Effector memory CD8-positive, alpha-beta T cell (primary cell): ENCODE measurements around the gene PTH2.
"Not testable (repeated sequence)": the region's sequence is repeated elsewhere in the genome, so short reads cannot be mapped to it uniquely, and the experiment has no call there.

Experiments
- ATAC-seq: fragments of 150-1000 bp; cut with Tn5 transposase; replicated peaks from 2 replicates; pipeline ENCODE4 v1.10.0; 2021; ENCODE audit warnings: mild to moderate bottlenecking, moderate library complexity
- DNase-seq, 3 experiments: peaks; one replicate each; pipeline ENCODE4 v3.0.0; 2021
- H3K27ac Mint-ChIP-seq, 2 donors: one replicate each; pipeline ENCODE4 v1.8.0; 2022; ENCODE audit warnings: mild to moderate bottlenecking in 2 of 2, mixed read lengths in 2 of 2, moderate library complexity in 2 of 2
- H3K27me3 Mint-ChIP-seq, 2 donors: one replicate each; pipeline ENCODE4 v1.8.0; 2022; ENCODE audit warnings: mixed read lengths in 2 of 2
- H3K36me3 Mint-ChIP-seq: one replicate; pipeline ENCODE4 v1.8.0; 2022; ENCODE audit warnings: mild to moderate bottlenecking, moderate library complexity, mixed read lengths; ENCODE audit not compliant: insufficient read depth
- H3K4me1 Mint-ChIP-seq, 2 donors: one replicate each; pipeline ENCODE4 v1.8.0; 2022; ENCODE audit warnings: low read depth in 2 of 2, mixed read lengths in 2 of 2
- H3K4me3 Mint-ChIP-seq, 2 donors: one replicate each; pipeline ENCODE4 v1.8.0; 2022; ENCODE audit warnings: mild to moderate bottlenecking in 2 of 2, mixed read lengths in 2 of 2, moderate library complexity in 2 of 2
- H3K9me3 Mint-ChIP-seq, 2 donors: one replicate each; pipeline ENCODE4 v1.8.0; 2022; ENCODE audit warnings: mixed read lengths in 2 of 2
- total RNA-seq, 9 experiments: gene quantifications; one replicate each; lab custom pipeline; 2026; lab: John Stamatoyannopoulos, UW

PTH2 gene, protein sequence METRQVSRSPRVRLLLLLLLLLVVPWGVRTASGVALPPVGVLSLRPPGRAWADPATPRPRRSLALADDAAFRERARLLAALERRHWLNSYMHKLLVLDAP
- total RNA-seq, result 0 reads per million in 9 experiments

DNA sequence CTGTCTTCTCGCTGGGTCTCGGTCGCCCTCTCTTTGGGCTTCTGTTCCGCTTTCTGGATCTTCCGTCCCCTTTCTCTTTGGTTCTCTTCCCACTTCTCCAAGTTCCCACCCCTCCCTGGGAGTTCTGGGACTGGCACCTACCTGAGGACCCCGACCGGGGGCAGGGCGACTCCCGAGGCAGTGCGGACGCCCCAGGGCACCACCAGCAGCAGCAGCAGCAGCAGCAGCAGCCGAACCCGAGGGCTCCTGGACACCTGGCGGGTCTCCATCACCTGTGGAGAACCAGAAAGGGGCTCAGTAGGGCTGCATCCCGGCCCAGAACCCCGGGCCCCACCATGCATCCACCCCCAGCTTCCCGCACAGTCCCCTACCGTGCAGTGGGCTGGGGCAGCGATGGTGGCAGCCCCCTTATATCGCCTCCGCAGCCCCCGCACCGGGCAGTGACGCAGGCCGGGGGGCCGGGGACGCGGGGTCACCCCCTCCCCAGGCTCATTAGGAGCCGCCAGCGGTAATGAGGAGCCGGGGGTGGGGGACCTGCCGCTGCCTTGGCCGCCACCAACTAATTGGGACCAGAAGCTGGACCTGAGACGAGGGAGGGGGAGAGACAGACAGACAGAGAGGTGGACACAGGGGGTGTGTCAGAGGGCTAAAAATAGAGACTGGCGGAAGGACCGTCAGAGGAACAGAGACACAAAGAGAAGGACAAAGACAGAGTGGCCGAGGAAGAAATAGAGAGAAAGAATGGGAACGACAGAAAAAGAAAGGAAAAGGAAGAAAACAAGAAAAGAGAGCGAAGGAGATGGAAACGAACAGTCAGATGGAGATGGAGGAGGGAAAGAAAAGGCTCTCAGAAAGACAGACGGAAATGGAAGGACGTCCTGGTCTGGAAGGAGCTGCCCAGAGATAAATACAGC is at the start of gene PTH2:
TSS of gene PTH2 (minus strand) at position 371 of the 914 bp plus-strand sequence. CDS start at position 269, 102 bp downstream.
- Mint-ChIP-seq H3K4me3 (peak within 1 kb of the TSS; percentile 69 to 83), H3K4me1 (peaks cover 44 to 56% of the 10 kb centered on the region in 2 donors), H3K36me3 (peaks cover 15% of the 10 kb centered on the region), H3K9me3 (no peaks in the 10 kb centered on the region), H3K27me3 (peaks cover 94 to 100% of the 10 kb centered on the region in 2 donors), H3K27ac (no peak within 1 kb of the TSS)
- ATAC-seq (no peak), DNase-seq (no peak)

DNA sequence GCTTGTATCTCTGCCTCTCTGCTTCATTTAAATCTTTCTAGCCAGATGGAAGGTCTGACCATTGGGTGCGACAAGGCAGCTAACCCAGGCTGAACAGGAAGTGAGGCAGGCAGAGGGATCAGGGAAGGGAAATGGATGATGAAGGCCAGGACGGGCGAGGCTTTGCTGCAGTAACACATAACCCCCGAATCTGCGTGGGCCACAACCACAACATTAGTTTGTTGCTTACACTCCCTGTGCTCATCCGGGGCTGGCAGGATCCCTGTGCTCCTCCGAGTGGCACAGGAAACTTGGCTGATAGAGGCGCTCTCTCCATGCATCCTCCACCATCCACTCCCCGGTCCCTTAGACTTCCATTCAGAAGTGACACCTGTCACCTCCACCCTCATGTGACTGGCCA is 49.7 kb upstream of the PTH2 start:
- peak overlapping the region; percentile 94 to 96 for H3K4me3 Mint-ChIP-seq
- H3K36me3 Mint-ChIP-seq, result peaks cover 66% of the 10 kb centered on the region
- peaks cover 50 to 54% of the 10 kb centered on the region in 2 donors for H3K4me1 Mint-ChIP-seq
- no peaks in the 10 kb centered on the region for H3K27me3 Mint-ChIP-seq
- peak overlapping the region; percentile 97 to 98 for H3K27ac Mint-ChIP-seq
- no peaks in the 10 kb centered on the region for H3K9me3 Mint-ChIP-seq
- DNase-seq, result no peak
- ATAC-seq, result no peak

DNA sequence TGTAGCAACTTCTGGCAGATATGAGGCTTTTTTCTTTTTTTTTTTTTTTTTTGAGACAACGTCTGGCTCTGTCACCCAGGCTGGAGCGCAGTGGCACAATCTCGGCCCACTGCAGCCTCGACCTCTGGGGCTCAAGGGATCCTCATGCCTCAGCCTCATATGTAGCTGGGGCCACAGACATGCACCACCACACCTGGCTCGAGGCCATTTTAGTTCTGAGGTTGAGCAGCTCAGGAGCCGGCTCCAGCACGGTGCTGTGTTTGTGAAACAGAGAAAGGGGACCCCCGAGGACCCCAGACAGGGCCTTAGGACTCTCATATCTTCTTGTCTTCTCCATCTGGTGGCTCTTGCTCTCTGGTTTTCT is 47.4 kb upstream of the PTH2 start:
- DNase-seq (no peak), ATAC-seq (no peak)
- H3K27me3 Mint-ChIP-seq, result no peaks in the 10 kb centered on the region
- H3K4me3 Mint-ChIP-seq, result peak overlapping the region; percentile 65 to 73
- H3K27ac Mint-ChIP-seq, result peak overlapping the region; percentile 97 to 100
- no peaks in the 10 kb centered on the region for H3K9me3 Mint-ChIP-seq
- H3K36me3 Mint-ChIP-seq, result peaks cover 47% of the 10 kb centered on the region
- peaks cover 41 to 43% of the 10 kb centered on the region in 2 donors for H3K4me1 Mint-ChIP-seq

DNA sequence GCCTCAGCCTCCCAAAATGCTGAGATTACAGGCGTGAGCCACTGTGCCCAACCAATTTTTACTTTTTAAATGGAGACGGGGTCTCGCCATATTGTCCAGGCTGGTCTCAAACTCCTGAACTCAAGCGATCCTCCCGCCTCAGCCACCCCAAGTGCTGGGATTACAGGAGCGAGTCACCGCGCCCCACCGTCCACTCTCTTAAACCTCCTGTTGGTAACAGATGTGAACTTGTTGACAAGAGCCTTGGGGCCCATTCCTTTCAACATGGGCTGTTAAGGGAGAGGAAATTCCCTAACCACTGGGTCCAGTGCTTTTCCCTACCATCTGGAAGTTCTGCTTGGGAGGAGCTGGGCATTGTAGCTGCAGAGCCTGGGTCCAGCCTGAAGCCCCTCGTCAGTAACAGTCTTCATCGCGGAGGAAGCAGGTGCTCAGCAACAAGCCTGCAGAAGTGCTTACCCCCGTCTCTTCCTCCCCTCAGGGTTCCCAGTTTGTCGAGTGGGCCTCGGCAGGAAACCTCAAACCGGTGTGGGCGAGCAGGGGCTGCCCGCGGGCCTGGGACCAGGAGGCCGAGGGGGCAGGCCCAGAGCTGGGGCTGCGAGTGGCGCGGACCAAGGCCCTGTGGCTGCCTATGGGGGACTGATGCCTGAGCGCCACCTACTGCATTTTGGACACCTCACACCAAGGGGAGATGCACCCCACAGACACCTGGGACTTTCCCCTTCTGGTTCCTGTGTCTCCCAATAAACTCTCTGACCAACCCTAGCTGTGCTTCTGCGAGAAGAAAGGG is 46.8 kb upstream of the PTH2 start:
- H3K27me3 Mint-ChIP-seq, result no peaks in the 10 kb centered on the region
- H3K27ac Mint-ChIP-seq, result peak overlapping the region; percentile 97 to 100
- H3K36me3 Mint-ChIP-seq, result peaks cover 41% of the 10 kb centered on the region
- ATAC-seq (peak; percentile 59), DNase-seq (peak; percentile 80 to 85 (median 84))
- peak overlapping the region; percentile 65 to 73 for H3K4me3 Mint-ChIP-seq
- peaks cover 35 to 37% of the 10 kb centered on the region in 2 donors for H3K4me1 Mint-ChIP-seq
- H3K9me3 Mint-ChIP-seq, result no peaks in the 10 kb centered on the region

DNA sequence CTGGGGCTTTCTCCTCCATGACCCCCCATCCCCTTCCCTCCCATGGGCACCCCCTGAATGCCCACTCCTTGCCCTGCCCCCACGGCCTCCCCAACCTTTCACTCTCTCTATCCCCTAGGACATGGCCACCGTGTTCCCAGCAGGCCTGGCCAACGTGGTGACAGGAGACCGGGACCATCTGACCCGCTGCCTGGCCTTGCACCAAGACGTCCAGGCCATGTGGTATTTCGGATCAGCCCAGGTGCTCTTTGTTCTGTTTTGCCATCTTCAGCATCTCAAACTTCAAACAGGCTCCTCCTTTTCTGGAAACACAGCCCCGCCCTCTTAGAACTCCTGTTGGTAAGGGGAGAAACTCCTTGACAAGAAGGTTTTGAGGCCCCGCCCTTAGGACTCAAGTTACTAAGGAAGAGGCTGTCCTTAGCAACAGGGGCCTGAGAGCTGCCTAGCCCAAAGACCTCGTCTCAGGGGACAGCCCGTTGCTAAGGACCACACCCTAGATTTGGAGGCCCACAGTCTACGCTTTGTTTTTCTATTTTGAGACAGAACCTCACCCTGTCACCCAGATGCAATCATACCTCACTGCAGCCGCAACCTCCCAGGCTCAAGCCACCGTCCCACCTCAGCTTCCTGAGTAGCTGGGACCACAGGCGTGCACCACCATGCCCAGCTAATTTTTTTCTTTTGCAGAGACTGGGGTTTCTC is 45.7 kb upstream of the PTH2 start:
- Mint-ChIP-seq H3K9me3 (no peaks in the 10 kb centered on the region), H3K4me3 (peak overlapping the region; percentile 84 to 85), H3K36me3 (peaks cover 30% of the 10 kb centered on the region), H3K4me1 (peaks cover 28 to 31% of the 10 kb centered on the region in 2 donors), H3K27me3 (no peaks in the 10 kb centered on the region), H3K27ac (peak overlapping the region; percentile 97 to 100)
- ATAC-seq, result peak; percentile 77
- peak; percentile 86 to 90 (median 88) for DNase-seq

DNA sequence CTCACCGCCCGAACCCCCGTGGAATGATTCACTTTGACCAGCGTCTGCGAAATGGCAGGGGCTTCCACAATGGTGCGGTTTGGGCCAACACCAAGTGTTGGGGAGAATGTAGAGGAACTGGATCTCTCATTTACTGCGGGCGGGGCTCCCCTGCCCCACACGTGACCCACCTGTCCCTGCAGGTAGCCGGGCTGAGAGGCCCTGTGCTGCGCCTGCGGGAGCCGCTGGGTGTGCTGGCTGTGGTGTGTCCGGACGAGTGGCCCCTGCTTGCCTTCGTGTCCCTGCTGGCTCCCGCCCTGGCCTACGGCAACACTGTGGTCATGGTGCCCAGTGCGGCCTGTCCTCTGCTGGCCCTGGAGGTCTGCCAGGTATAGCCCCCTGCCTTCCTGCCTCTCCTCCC is 45.0 kb upstream of the PTH2 start:
- H3K4me1 Mint-ChIP-seq, result peaks cover 27% of the 10 kb centered on the region in 2 donors

DNA sequence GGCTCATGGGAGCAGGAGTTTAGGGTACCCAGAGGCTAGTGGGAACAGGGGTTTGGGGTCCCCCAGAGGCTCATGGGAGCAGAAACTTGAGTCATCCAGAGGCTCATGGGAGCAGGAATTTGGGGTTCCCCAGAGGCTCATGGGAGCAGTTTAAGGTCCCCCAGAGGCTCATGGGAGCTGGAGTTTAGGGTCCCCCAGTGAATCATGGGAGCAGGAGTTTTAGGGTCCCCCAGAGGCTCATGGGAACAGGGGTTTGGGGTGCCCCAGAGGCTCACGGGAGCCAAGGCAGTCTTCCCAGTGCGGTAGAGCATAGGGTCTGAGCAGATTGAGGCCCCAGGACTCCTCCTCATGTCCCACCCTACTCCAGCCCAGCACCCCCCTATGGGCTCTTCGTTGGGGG is 42.1 kb upstream of the PTH2 start:
- no peaks in the 10 kb centered on the region for H3K27me3 Mint-ChIP-seq
- DNase-seq (no peak), ATAC-seq (no peak)
- H3K4me1 Mint-ChIP-seq, result peaks cover 13 to 15% of the 10 kb centered on the region in 2 donors
- H3K9me3 Mint-ChIP-seq, result no peaks in the 10 kb centered on the region
- H3K4me3 Mint-ChIP-seq, result no peak overlapping the region
- H3K27ac Mint-ChIP-seq, result peak overlapping the region in 1 of 2 donors; percentile 81
- peaks cover 26% of the 10 kb centered on the region for H3K36me3 Mint-ChIP-seq

More for the DNA sequence above, 45.0 kb upstream of the PTH2 start:
- H3K4me3 Mint-ChIP-seq, result peak overlapping the region; percentile 84 to 85
- no peaks in the 10 kb centered on the region for H3K27me3 Mint-ChIP-seq
- no peaks in the 10 kb centered on the region for H3K9me3 Mint-ChIP-seq
- no peak for DNase-seq
- H3K27ac Mint-ChIP-seq, result peak overlapping the region; percentile 97 to 100
- ATAC-seq, result no peak
- peaks cover 27% of the 10 kb centered on the region for H3K36me3 Mint-ChIP-seq

DNA sequence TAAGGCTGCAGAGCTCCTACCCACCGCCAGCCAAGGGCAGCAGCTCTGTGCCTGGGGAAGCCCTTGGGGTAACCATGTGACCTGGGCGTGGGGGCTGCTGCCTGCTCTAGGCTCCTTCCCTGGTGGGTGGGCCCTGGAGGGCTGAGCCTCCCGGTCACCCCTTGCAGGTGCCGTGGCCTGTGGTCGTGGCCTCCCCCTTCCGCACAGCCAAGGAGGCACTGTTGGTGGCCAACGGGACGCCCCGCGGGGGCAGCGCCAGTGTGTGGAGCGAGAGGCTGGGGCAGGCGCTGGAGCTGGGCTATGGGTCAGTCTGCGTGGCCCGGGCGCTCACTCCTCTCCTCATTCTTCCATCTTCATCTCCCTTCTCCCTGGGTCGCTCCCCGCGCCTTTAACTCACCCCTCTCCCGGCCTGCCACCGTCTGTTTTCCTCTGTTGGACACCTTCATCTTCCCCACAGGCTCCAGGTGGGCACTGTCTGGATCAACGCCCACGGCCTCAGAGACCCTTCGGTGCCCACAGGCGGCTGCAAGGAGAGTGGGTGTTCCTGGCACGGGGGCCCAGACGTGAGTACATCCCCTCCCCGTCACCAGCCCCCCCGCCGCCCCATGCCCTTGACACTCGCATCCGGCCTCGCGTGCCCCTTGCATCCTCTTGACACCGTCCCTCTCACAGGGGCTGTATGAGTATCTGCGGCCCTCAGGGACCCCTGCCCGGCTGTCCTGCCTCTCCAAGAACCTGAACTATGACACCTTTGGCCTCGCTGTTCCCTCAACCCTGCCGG is 40.9 kb upstream of the PTH2 start:
- Mint-ChIP-seq H3K27me3 (no peaks in the 10 kb centered on the region), H3K4me1 (peaks cover 8% of the 10 kb centered on the region in 2 donors)

DNA sequence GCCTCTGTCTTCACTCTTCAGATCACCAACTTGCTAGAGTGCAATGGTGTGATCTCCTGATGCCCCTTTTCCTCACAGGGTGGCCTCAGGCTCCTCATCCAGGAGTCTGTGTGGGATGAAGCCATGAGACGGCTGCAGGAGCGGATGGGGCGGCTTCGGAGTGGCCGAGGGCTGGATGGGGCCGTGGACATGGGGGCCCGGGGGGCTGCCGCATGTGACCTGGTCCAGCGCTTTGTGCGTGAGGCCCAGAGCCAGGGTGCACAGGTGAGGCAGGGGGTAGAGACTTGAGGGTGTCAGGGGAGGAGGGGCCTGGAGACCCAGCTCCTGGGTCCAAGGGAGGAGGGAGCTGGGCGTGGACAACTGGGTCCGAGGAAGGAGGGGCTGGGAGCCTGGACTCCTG is 39.3 kb upstream of the PTH2 start:
- DNase-seq (no peak), ATAC-seq (no peak)
- H3K9me3 Mint-ChIP-seq, result no peaks in the 10 kb centered on the region
- peaks cover 26% of the 10 kb centered on the region for H3K36me3 Mint-ChIP-seq
- H3K4me1 Mint-ChIP-seq, result peaks cover 0 to 9% of the 10 kb centered on the region in 2 donors
- no peak overlapping the region for H3K4me3 Mint-ChIP-seq
- no peak overlapping the region for H3K27ac Mint-ChIP-seq
- no peaks in the 10 kb centered on the region for H3K27me3 Mint-ChIP-seq

More for the DNA sequence above, 40.9 kb upstream of the PTH2 start:
- ATAC-seq (no peak), DNase-seq (no peak)
- Mint-ChIP-seq H3K4me3 (no peak overlapping the region), H3K9me3 (no peaks in the 10 kb centered on the region), H3K27ac (peak overlapping the region; percentile 59 to 81), H3K36me3 (peaks cover 25% of the 10 kb centered on the region)

DNA sequence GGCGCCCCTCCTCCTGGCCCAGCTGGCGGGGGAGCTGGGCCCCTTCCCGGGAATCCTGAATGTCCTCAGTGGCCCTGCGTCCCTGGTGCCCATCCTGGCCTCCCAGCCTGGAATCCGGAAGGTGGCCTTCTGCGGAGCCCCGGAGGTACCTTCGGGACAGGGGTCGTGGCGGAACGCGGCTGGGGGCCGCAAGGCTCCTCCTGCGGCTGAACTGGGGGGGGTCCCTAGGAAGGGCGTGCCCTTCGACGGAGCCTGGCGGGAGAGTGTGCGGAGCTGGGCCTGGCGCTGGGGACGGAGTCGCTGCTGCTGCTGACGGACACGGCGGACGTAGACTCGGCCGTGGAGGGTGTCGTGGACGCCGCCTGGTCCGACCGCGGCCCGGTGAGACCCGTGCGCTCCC is 38.4 kb upstream of the PTH2 start:
- Mint-ChIP-seq H3K27me3 (no peaks in the 10 kb centered on the region), H3K4me3 (no peak overlapping the region), H3K36me3 (peaks cover 26% of the 10 kb centered on the region), H3K27ac (no peak overlapping the region), H3K4me1 (peaks cover 5 to 11% of the 10 kb centered on the region in 2 donors), H3K9me3 (no peaks in the 10 kb centered on the region)
- DNase-seq (no peak), ATAC-seq (no peak)

DNA sequence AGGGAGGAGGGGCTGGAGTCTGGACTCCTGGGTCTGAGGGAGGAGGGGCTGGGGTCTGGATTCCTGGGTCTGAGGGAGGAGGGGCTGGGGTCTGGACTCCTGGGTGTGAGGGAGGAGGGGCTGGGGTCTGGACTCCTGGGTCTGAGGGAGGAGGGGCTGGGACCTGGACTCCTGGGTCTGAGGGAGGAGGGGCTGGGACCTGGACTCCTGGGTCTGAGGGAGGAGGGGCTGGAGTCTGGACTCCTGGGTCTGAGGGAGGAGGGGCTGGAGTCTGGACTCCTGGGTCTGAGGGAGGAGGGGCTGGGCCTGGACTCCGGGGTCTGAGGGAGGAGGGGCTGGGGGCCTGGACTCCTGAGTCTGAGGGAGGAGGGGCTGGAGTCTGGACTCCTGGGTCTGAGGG is 37.9 kb upstream of the PTH2 start:
- not testable (repeated sequence) for H3K9me3 Mint-ChIP-seq, H3K27me3 Mint-ChIP-seq, ATAC-seq, H3K4me3 Mint-ChIP-seq, DNase-seq
- H3K27ac Mint-ChIP-seq, result peak overlapping the region in 1 of 2 donors; percentile 38
- peaks cover 6 to 11% of the 10 kb centered on the region in 2 donors for H3K4me1 Mint-ChIP-seq
- H3K36me3 Mint-ChIP-seq, result peaks cover 22% of the 10 kb centered on the region

DNA sequence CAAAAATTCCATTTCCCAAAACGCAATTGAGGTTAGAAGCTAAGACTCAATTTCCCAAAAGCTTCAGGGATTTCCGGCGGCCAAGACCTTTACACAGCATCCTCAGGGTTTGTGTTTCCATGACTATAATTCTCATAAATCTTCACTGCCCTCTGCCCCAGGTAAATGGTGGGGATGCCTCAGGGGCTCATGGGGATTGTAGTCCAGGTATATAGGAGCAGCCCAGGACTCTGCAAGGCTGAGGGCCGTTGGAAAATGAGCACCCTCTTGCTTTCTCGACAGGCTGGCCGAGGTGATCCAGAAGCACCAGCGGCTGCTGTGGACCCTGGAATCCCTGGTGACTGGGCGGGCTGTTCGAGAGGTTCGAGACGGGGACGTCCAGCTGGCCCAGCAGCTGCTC is 36.1 kb upstream of the PTH2 start:
- Mint-ChIP-seq H3K27ac (no peak overlapping the region), H3K4me3 (no peak overlapping the region), H3K27me3 (no peaks in the 10 kb centered on the region), H3K36me3 (peaks cover 28% of the 10 kb centered on the region), H3K4me1 (peaks cover 9 to 14% of the 10 kb centered on the region in 2 donors), H3K9me3 (no peaks in the 10 kb centered on the region)
- ATAC-seq (no peak), DNase-seq (no peak)
